HL-60 (cell line): ENCODE results near the gene PSMG3.

Experiments
- CTCF ChIP-seq: IDR thresholded peaks from one replicate; pipeline ENCODE4 v1.5.1; 2011; ENCODE audit warnings: low read length, control low read depth, inconsistent platforms; ENCODE audit not compliant: insufficient read depth
- POLR2AphosphoS5 ChIP-seq: IDR thresholded peaks from 2 replicates; pipeline ENCODE4 v1.6.1; 2012; ENCODE audit warnings: low read depth

- TF ChIP-seq CTCF, result no peak
- TF ChIP-seq POLR2AphosphoS5, result no peak
Measured at GRCh38 chr7:1547777-1548437, 21.9 kb downstream of the PSMG3 start.
